Panc1 (cell line): Measurements from ENCODE around the gene ASTN2. TPM values are rescaled to one million over a fixed set of nuclear protein-coding genes. Genes with fewer than 3 reads are reported as not detected.
A peak's percentile ranks its signal among the peaks of the same experiment; 100 is the strongest.

ENCODE experiments used
- ATAC-seq: fragments of 200-7000 bp; cut with Tn5 transposase; 2 replicates; pipeline ENCODE4 v1.9.1; 2020; ENCODE audit warnings: mild to moderate bottlenecking, moderate library complexity
- BruUV-seq: library from RNA; stranded (reverse); fragments of 400-500 nt; replicated peaks from 2 replicates; lab custom pipeline; 2021; lab: Mats Ljungman, UMichigan
- CTCF ChIA-PET: fragments of 300-600 bp; sonication (Branson Sonifier 250); formaldehyde crosslinking; loops from one replicate; lab custom pipeline; 2022; ENCODE audit warnings: antibody characterized with exemption; lab: Charles Lee
- POLR2A ChIA-PET: fragments of 300-600 bp; sonication (Branson Sonifier 250); formaldehyde crosslinking; loops from one replicate; lab custom pipeline; 2022; ENCODE audit warnings: antibody characterized with exemption; lab: Charles Lee
- DNase-seq: peaks from one replicate; pipeline ENCODE4 v3.0.0-alpha.2; 2010; ENCODE audit warnings: low read depth, low spot score
- H3K27ac ChIP-seq: 2 replicates; pipeline ENCODE4 v1.5.1; 2011; ENCODE audit warnings: mild to moderate bottlenecking, low read length, inconsistent platforms
- H3K27me3 ChIP-seq: fragments of 200-500 bp; sonication (Bioruptor generic); 2 replicates; pipeline ENCODE4 v1.6.0; 2014; ENCODE audit warnings: low read length, inconsistent platforms; ENCODE audit not compliant: control insufficient read depth, insufficient read depth
- H3K36me3 ChIP-seq: fragments of 200-500 bp; sonication (Bioruptor generic); 2 replicates; pipeline ENCODE4 v1.5.1; 2014; ENCODE audit warnings: inconsistent platforms, mild to moderate bottlenecking, low read length, moderate library complexity; ENCODE audit not compliant: control insufficient read depth, insufficient read depth
- H3K4me1 ChIP-seq: 2 replicates; pipeline ENCODE4 v1.5.1; 2011; ENCODE audit warnings: inconsistent platforms, mild to moderate bottlenecking, low read length, moderate library complexity; ENCODE audit not compliant: control insufficient read depth, insufficient read depth
- H3K4me3 ChIP-seq, 2 experiments: 2 replicates each; pipeline ENCODE4 v1.5.1; 2011 to 2012; ENCODE audit warnings: low read depth in 2 of 2, low read length in 2 of 2, mild to moderate bottlenecking in 2 of 2, inconsistent platforms in 1 of 2, moderate library complexity in 1 of 2
- H3K9me3 ChIP-seq: fragments of 200-500 bp; sonication (Bioruptor generic); 2 replicates; pipeline ENCODE4 v1.5.1; 2014; ENCODE audit warnings: low read depth, mild to moderate bottlenecking, inconsistent platforms, low read length, moderate library complexity; ENCODE audit not compliant: control insufficient read depth, insufficient read depth
- POLR2AphosphoS5 ChIP-seq: IDR thresholded peaks from 2 replicates; pipeline ENCODE4 v1.6.1; 2012; ENCODE audit warnings: mild to moderate bottlenecking, low read depth, low read length, moderate library complexity
- REST ChIP-seq, 2 experiments: IDR thresholded peaks; 2 replicates each; pipeline ENCODE4 v1.6.1; 2011 to 2012; ENCODE audit warnings: low read depth in 2 of 2, control low read depth in 1 of 2, low read length in 1 of 2, mild to moderate bottlenecking in 1 of 2, moderate library complexity in 1 of 2; ENCODE audit not compliant: insufficient read depth in 1 of 2
- SIN3A ChIP-seq: IDR thresholded peaks from 2 replicates; pipeline ENCODE4 v1.6.1; 2012; ENCODE audit warnings: low read depth, mild to moderate bottlenecking, low read length, moderate library complexity, borderline replicate concordance; ENCODE audit not compliant: insufficient read depth
- TCF7L2 ChIP-seq: IDR thresholded peaks from 2 replicates; pipeline ENCODE4 v1.6.1; 2011; ENCODE audit warnings: mild to moderate bottlenecking, low read depth, low read length, inconsistent platforms
- in situ Hi-C: cut with HindIII; loops from 2 replicates; pipeline ENCODE4 v1.10.0; 2016; ENCODE audit warnings: low sequenced_read_pairs, low pct_unique_long_range_greater_than_20kb
- intact Hi-C: fragments of 100-400 bp; cut with micrococcal nuclease; formaldehyde crosslinking; loops from one replicate; pipeline ENCODE4 v1.10.0; 2022; ENCODE audit not compliant: unreplicated experiment
- total RNA-seq: library from RNA; stranded (reverse); gene quantifications from one replicate; pipeline ENCODE4 v1.2.1, GENCODE V29; 2021; ENCODE audit not compliant: unreplicated experiment
- TF ChIP-seq, protein P1 (sequence below): fragments of 450-650 bp; IDR thresholded peaks from 2 replicates; pipeline ENCODE4 v1.5.1; 2017; ENCODE audit warnings: mild to moderate bottlenecking

The ASTN2 gene
- total RNA-seq, 1 experiment from 2014 or later = 3.9 TPM

GRCh38 chr9:117250610-117251215, 164.1 kb downstream of the ASTN2 start:
- no peaks in the 10 kb centered on the region for H3K9me3 ChIP-seq
- H3K27me3 ChIP-seq = no peaks in the 10 kb centered on the region
- no peak overlapping the region for H3K27ac ChIP-seq
- H3K4me3 ChIP-seq = no peak overlapping the region
- intact Hi-C loops (no loop called here), in situ Hi-C loops (no loop called here)
- BruUV-seq = no TSS peak
- TF ChIP-seq, protein P1, sequence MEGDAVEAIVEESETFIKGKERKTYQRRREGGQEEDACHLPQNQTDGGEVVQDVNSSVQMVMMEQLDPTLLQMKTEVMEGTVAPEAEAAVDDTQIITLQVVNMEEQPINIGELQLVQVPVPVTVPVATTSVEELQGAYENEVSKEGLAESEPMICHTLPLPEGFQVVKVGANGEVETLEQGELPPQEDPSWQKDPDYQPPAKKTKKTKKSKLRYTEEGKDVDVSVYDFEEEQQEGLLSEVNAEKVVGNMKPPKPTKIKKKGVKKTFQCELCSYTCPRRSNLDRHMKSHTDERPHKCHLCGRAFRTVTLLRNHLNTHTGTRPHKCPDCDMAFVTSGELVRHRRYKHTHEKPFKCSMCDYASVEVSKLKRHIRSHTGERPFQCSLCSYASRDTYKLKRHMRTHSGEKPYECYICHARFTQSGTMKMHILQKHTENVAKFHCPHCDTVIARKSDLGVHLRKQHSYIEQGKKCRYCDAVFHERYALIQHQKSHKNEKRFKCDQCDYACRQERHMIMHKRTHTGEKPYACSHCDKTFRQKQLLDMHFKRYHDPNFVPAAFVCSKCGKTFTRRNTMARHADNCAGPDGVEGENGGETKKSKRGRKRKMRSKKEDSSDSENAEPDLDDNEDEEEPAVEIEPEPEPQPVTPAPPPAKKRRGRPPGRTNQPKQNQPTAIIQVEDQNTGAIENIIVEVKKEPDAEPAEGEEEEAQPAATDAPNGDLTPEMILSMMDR = no peak
- no peak for TF ChIP-seq SIN3A
- TF ChIP-seq REST (IDR thresholded peaks at IDR 0.05; ENCODE audit: insufficient read depth in 1 of 2, low read depth in 2 of 2, low read length in 1 of 2) = no peak
- TF ChIP-seq TCF7L2 = no peak
- no peak for TF ChIP-seq POLR2AphosphoS5
- CTCF ChIA-PET = no interaction called here
- DNase-seq = no peak
- POLR2A ChIA-PET = no interaction called here
- no peak for ATAC-seq
- no peaks in the 10 kb centered on the region for H3K4me1 ChIP-seq
- no peaks in the 10 kb centered on the region for H3K36me3 ChIP-seq

DNA sequence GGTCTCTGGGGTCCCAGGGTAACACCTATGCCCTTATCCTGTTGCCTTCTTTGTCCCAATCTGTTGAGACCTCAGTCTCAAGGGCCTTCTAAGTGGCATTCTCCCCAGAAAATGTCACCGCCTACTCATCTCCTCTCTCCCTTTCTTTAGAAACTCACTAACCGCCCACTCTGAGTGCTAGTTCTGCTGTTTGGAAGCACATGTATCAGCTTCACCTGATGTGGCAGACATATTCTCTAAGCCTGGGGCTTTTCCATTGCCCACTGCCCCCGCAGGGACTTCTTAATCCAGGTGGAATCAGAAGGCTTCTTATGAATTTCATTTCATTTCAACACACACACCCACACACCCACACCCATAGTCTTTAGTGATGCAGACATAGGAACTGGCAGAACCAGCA, 165.1 kb downstream of the ASTN2 start:
- no TSS peak for BruUV-seq
- no peaks in the 10 kb centered on the region for H3K27me3 ChIP-seq
- CTCF ChIA-PET = no interaction called here
- DNase-seq = no peak
- ATAC-seq = no peak
- in situ Hi-C loops (no loop called here), intact Hi-C loops (no loop called here)
- no peak overlapping the region for H3K27ac ChIP-seq
- H3K4me3 ChIP-seq = no peak overlapping the region
- POLR2A ChIA-PET = no interaction called here
- TF ChIP-seq SIN3A = no peak
- no peaks in the 10 kb centered on the region for H3K9me3 ChIP-seq
- H3K4me1 ChIP-seq = no peaks in the 10 kb centered on the region
- H3K36me3 ChIP-seq = no peaks in the 10 kb centered on the region

DNA sequence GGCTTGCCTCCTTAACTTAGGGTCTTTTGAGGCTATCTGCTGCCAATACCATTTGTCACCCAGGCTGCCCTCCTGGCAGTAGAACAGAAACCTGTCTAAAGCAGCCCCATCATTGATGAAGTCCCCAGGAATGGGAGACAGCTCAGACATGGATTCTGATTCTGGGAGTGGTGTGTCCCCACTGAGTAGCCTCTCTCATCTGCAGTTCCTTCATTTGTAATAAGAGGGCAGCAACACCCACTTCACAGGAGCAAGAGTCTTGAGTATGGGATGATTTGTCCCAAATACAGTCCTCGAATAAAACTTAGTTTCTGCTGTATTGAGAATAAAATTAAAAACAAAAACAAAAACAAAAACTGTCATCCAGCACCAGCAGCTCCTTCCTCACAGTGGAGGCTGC, 167.6 kb downstream of the ASTN2 start:
- ChIA-PET POLR2A (no interaction called here), CTCF (no interaction called here)
- intact Hi-C loops (no loop called here), in situ Hi-C loops (no loop called here)
- Histone ChIP-seq H3K36me3 (no peaks in the 10 kb centered on the region), H3K27ac (no peak overlapping the region), H3K9me3 (no peaks in the 10 kb centered on the region), H3K4me3 (no peak overlapping the region), H3K4me1 (no peaks in the 10 kb centered on the region), H3K27me3 (no peaks in the 10 kb centered on the region)
- TF ChIP-seq, protein P1 = peak; percentile 36; the same call in 1 of the 2 replicates
- no peak for TF ChIP-seq REST (IDR thresholded peaks at IDR 0.05; ENCODE audit: insufficient read depth in 1 of 2, low read depth in 2 of 2, low read length in 1 of 2)
- DNase-seq (no peak), ATAC-seq (no peak)
- no TSS peak for BruUV-seq
